Caco-2 (cell line): ENCODE results near the gene AKAP14. TPM values are rescaled to one million over a fixed set of nuclear protein-coding genes. Genes with fewer than 3 reads are reported as not detected.
"Not testable (repeated sequence)": the region's sequence is repeated elsewhere in the genome, so short reads cannot be mapped to it uniquely, and the experiment has no call there.

ENCODE experiments used
- BruUV-seq: library from RNA; stranded (reverse); fragments of 400-500 nt; replicated peaks from 2 replicates; lab custom pipeline; 2021; lab: Mats Ljungman, UMichigan
- CTCF ChIA-PET: fragments of 300-600 bp; sonication (Branson Sonifier 250); formaldehyde crosslinking; loops from one replicate; lab custom pipeline; 2022; ENCODE audit warnings: antibody characterized with exemption; lab: Charles Lee
- POLR2A ChIA-PET: fragments of 300-600 bp; sonication (Branson Sonifier 250); formaldehyde crosslinking; loops from one replicate; lab custom pipeline; 2022; ENCODE audit warnings: antibody characterized with exemption; lab: Charles Lee
- DNase-seq, 2 experiments: peaks; one replicate each; pipeline versions ENCODE4 v3.0.0 to v3.0.0-alpha.2; 2020 to 2022
- H3K27me3 ChIP-seq: replicated peaks from 2 replicates; pipeline ENCODE4 v1.6.0; 2011; ENCODE audit warnings: low read length; ENCODE audit not compliant: control insufficient read depth, insufficient read depth
- H3K36me3 ChIP-seq: 2 replicates; pipeline ENCODE4 v1.5.1; 2011; ENCODE audit warnings: low read length; ENCODE audit not compliant: control insufficient read depth, insufficient read depth
- H3K4me1 ChIP-seq: fragments of 250-450 bp; sonication (Bioruptor Pico); 2 replicates; pipeline ENCODE4 v1.5.1; 2020; ENCODE audit warnings: mild to moderate bottlenecking
- H3K4me3 ChIP-seq: 2 replicates; pipeline ENCODE4 v1.5.1; 2011; ENCODE audit warnings: low read depth, mild to moderate bottlenecking, control low read depth, low read length
- H3K9me3 ChIP-seq: fragments of 250-450 bp; sonication (Bioruptor Pico); 2 replicates; pipeline ENCODE4 v1.5.1; 2020; ENCODE audit warnings: mild to moderate bottlenecking, moderate library complexity
- H3K27ac Mint-ChIP-seq: one replicate; pipeline ENCODE4 v1.8.0; 2022; ENCODE audit warnings: mixed read lengths; ENCODE audit not compliant: unreplicated experiment
- H3K27me3 Mint-ChIP-seq: one replicate; pipeline ENCODE4 v1.8.0; 2022; ENCODE audit warnings: mixed read lengths; ENCODE audit not compliant: insufficient read depth, unreplicated experiment
- H3K36me3 Mint-ChIP-seq: one replicate; pipeline ENCODE4 v1.8.0; 2022; ENCODE audit warnings: mild to moderate bottlenecking, mixed read lengths; ENCODE audit not compliant: insufficient read depth, unreplicated experiment
- H3K4me1 Mint-ChIP-seq: one replicate; pipeline ENCODE4 v1.8.0; 2022; ENCODE audit warnings: low read depth, mixed read lengths; ENCODE audit not compliant: unreplicated experiment
- H3K4me3 Mint-ChIP-seq: one replicate; pipeline ENCODE4 v1.8.0; 2022; ENCODE audit warnings: mild to moderate bottlenecking, moderate library complexity, mixed read lengths; ENCODE audit not compliant: unreplicated experiment
- H3K9me3 Mint-ChIP-seq: one replicate; pipeline ENCODE4 v1.8.0; 2022; ENCODE audit warnings: mixed read lengths; ENCODE audit not compliant: unreplicated experiment
- intact Hi-C: fragments of 100-400 bp; cut with micrococcal nuclease; formaldehyde crosslinking; loops from one replicate; pipeline ENCODE4 v1.10.0; 2022; ENCODE audit not compliant: unreplicated experiment
- total RNA-seq: library from RNA; stranded (reverse); gene quantifications from 2 replicates; pipeline ENCODE4 v1.2.3, GENCODE V29; 2022
- TF ChIP-seq, protein P1 (sequence below), 2 experiments: fragments of 200-600 bp in 1 of 2; IDR thresholded peaks; 1 replicate in 1 of 2; 2 replicates in 1 of 2; pipeline versions ENCODE4 v1.5.1 to v1.8.0; 2011 to 2022; ENCODE audit warnings: antibody characterized with exemption in 1 of 2, control low read depth in 1 of 2, inconsistent platforms in 1 of 2, low read depth in 1 of 2, low read length in 1 of 2, mild to moderate bottlenecking in 1 of 2, moderate library complexity in 1 of 2; ENCODE audit not compliant: insufficient read depth in 1 of 2, severe bottlenecking in 1 of 2, unreplicated experiment in 1 of 2

Gene AKAP14
- total RNA-seq, 1 experiment from 2014 or later, result not detected

DNA sequence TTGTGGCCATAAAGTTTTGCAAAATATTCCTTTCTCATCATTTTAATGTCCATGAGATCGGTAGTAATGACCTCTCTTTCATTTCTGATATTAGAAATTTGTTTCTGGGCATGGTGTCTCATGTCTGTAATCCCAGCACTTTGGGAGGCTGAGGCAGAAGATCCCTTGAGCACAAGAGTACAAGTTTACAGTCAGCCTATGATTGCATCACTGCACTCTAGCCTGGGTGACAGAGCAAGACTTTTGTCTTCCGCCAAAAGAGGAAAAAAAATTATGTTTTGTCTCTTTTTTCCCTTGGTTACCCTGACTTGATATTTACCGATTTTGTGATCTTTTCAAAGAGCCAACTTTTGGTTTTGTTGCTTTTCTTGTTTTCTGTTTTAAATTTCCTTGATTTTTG is 58.7 kb downstream of the AKAP14 start:
- Histone ChIP-seq H3K4me1 (no peaks in the 10 kb centered on the region), H3K4me3 (no peak overlapping the region), H3K27me3 (no peaks in the 10 kb centered on the region), H3K36me3 (no peaks in the 10 kb centered on the region), H3K9me3 (no peaks in the 10 kb centered on the region)
- POLR2A ChIA-PET, result no interaction called here
- CTCF ChIA-PET, result no interaction called here
- DNase-seq, result no peak
- H3K9me3 Mint-ChIP-seq, result no peaks in the 10 kb centered on the region
- H3K4me3 Mint-ChIP-seq, result no peak overlapping the region
- no peaks in the 10 kb centered on the region for H3K4me1 Mint-ChIP-seq
- peaks cover 2% of the 10 kb centered on the region for H3K27me3 Mint-ChIP-seq
- no TSS peak for BruUV-seq
- no peak overlapping the region for H3K27ac Mint-ChIP-seq
- intact Hi-C loops, result no loop called here
- TF ChIP-seq, protein P1, sequence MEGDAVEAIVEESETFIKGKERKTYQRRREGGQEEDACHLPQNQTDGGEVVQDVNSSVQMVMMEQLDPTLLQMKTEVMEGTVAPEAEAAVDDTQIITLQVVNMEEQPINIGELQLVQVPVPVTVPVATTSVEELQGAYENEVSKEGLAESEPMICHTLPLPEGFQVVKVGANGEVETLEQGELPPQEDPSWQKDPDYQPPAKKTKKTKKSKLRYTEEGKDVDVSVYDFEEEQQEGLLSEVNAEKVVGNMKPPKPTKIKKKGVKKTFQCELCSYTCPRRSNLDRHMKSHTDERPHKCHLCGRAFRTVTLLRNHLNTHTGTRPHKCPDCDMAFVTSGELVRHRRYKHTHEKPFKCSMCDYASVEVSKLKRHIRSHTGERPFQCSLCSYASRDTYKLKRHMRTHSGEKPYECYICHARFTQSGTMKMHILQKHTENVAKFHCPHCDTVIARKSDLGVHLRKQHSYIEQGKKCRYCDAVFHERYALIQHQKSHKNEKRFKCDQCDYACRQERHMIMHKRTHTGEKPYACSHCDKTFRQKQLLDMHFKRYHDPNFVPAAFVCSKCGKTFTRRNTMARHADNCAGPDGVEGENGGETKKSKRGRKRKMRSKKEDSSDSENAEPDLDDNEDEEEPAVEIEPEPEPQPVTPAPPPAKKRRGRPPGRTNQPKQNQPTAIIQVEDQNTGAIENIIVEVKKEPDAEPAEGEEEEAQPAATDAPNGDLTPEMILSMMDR (IDR thresholded peaks at IDR 0.05; ENCODE audit: insufficient read depth in 1 of 2, low read depth in 1 of 2, low read length in 1 of 2, severe bottlenecking in 1 of 2, unreplicated experiment in 1 of 2), result no peak
- H3K36me3 Mint-ChIP-seq, result no peaks in the 10 kb centered on the region

DNA sequence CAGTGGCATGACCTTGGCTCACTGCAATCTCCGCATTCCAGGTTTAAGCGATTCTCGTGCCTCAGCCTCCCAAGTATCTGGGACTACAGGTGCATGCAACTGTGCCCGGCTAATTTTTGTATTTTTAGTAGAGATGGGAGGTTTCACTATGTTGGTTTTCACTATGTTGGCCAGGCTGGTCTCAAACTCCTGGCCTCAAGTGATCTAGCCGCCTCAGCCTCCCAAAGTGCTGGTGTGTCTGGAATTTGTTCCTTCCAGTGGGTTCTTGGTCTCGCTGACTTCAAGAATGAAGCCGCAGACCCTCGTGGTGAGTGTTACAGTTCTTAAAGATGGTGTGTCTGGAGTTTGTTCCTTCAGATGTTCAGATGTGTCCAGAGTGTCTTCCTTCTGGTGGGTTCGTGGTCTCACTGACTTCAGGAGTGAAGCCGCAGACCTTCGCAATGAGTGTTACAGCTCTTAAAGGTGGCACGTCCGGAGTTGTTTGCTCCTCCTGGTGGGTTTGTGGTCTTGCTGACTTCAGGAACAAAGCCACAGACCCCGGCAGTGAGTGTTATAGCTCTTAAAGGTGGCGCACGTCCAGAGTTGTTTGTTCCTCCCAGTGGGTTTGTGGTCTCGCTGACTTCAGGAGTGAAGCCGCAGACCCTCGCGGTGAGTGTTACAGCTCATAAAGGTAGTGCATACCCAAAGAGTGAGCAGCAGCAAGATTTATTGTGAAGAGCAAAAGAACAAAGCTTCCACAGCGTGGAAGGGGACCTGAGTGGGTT is 60.3 kb downstream of the AKAP14 start:
- POLR2A ChIA-PET, H3K27ac Mint-ChIP-seq, H3K4me3 ChIP-seq, H3K4me3 Mint-ChIP-seq, DNase-seq, H3K36me3 Mint-ChIP-seq, H3K4me1 Mint-ChIP-seq, H3K9me3 ChIP-seq, intact Hi-C loops, BruUV-seq, H3K4me1 ChIP-seq, H3K9me3 Mint-ChIP-seq, H3K27me3 Mint-ChIP-seq, H3K36me3 ChIP-seq, H3K27me3 ChIP-seq, CTCF ChIA-PET: not testable (repeated sequence)

DNA sequence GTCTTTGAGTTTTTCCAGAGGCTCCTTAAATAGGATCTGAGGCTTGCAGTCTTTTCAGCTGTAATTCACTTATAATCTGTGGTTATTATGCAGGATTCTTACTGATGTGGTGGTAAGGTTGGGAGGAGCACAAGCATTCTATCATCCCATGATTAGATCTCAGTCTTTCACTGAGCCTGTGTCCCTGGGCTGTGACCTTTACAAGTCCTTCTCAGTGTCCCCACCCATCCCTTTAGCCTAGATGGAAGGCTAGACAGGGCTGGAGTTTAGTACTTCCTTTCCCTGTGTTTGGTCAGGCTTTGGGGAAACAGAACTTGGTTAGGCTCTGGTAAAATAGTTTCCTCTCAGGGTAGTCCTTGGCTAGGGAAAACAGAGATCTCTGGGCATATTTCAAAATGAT is 64.9 kb downstream of the AKAP14 start:
- no peak for DNase-seq
- no TSS peak for BruUV-seq
- Mint-ChIP-seq H3K36me3 (no peaks in the 10 kb centered on the region), H3K27ac (no peak overlapping the region), H3K4me1 (no peaks in the 10 kb centered on the region), H3K27me3 (peaks cover 2% of the 10 kb centered on the region), H3K9me3 (no peaks in the 10 kb centered on the region), H3K4me3 (no peak overlapping the region)
- TF ChIP-seq, protein P1 (IDR thresholded peaks at IDR 0.05; ENCODE audit: insufficient read depth in 1 of 2, low read depth in 1 of 2, low read length in 1 of 2, severe bottlenecking in 1 of 2, unreplicated experiment in 1 of 2), result no peak
- POLR2A ChIA-PET, result no interaction called here
- no peaks in the 10 kb centered on the region for H3K4me1 ChIP-seq
- H3K9me3 ChIP-seq, result no peaks in the 10 kb centered on the region
- no peak overlapping the region for H3K4me3 ChIP-seq
- CTCF ChIA-PET, result no interaction called here
- intact Hi-C loops, result no loop called here
- H3K27me3 ChIP-seq, result no peaks in the 10 kb centered on the region
- H3K36me3 ChIP-seq, result no peaks in the 10 kb centered on the region

DNA sequence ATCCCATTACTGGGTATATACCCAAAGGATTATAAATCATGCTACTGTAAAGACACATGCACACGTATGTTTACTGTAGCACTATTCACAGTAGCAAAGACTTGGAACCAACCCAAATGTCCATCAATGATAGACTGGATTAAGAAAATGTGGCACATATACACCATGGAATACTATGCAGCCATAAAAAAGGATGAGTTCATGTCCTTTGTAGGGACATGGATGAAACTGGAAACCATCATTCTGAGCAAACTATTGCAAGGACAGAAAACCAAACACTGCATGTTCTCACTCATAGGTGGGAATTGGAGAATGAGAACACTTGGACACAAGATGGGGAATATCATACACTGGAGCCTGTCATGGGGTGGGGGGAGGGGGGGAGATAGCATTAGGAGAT is 71.1 kb downstream of the AKAP14 start:
- intact Hi-C loops, H3K4me1 Mint-ChIP-seq, POLR2A ChIA-PET, H3K27me3 ChIP-seq, H3K4me3 Mint-ChIP-seq, H3K4me3 ChIP-seq, H3K27ac Mint-ChIP-seq, H3K27me3 Mint-ChIP-seq, H3K36me3 Mint-ChIP-seq, CTCF ChIA-PET, H3K9me3 ChIP-seq, H3K9me3 Mint-ChIP-seq, BruUV-seq, H3K36me3 ChIP-seq, DNase-seq, H3K4me1 ChIP-seq: not testable (repeated sequence)

Other genes with a start within 250 kb of the AKAP14 start
- gene SEPTIN6, start 202.7 kb upstream of the AKAP14 start, total RNA-seq, result 11.1 and 12.1 TPM in 2 replicates
- 2.0 and 2.2 TPM in 2 replicates for gene SOWAHD, start 137.3 kb upstream of the AKAP14 start, total RNA-seq
- gene RPL39, start 104.3 kb upstream of the AKAP14 start, total RNA-seq, result 1,700 and 1,787 TPM in 2 replicates
- gene UPF3B, start 42.9 kb upstream of the AKAP14 start, total RNA-seq, result 18.4 and 19.0 TPM in 2 replicates
- gene RNF113A, start 24.2 kb upstream of the AKAP14 start, total RNA-seq, result 12.7 and 13.3 TPM in 2 replicates
- gene NDUFA1, start 24.1 kb upstream of the AKAP14 start, total RNA-seq, result 82.6 and 83.6 TPM in 2 replicates
- 7.2 and 9.5 TPM in 2 replicates for gene NKAP, start 47.9 kb downstream of the AKAP14 start, total RNA-seq
- gene RHOXF2B, start 181.8 kb downstream of the AKAP14 start, total RNA-seq, result not detected in 2 replicates
- gene RHOXF1, start 220.0 kb downstream of the AKAP14 start, total RNA-seq, result not detected in 2 replicates